Gastrocnemius medialis (tissue), 4 donors: ENCODE data around the gene PRSS33. TPM values are rescaled to one million over a fixed set of nuclear protein-coding genes. Genes with fewer than 3 reads are reported as not detected.

Experiments
- ATAC-seq, 2 donors: fragments of 150-250 bp; one replicate each; pipeline ENCODE4 v1.9.1; 2016
- DNase-seq, 2 donors: peaks; one replicate each; pipeline ENCODE4 v3.0.0-alpha.2; 2019
- H3K27ac ChIP-seq, 4 donors: fragments of 200-600 bp; sonication (generic); 1 replicate in 1 of 4; 2 replicates in 3 of 4; pipeline ENCODE4 v1.5.1; 2016 to 2018; ENCODE audit warnings: mild to moderate bottlenecking in 2 of 4, moderate library complexity in 1 of 4
- H3K27me3 ChIP-seq, 3 donors: fragments of 200-600 bp; sonication (generic) in 2 of 3; 1 replicate in 1 of 3; 2 replicates in 2 of 3; pipeline versions ENCODE4 v1.5.1 to v1.6.0; 2016 to 2019; ENCODE audit warnings: mild to moderate bottlenecking in 1 of 3, moderate library complexity in 1 of 3
- H3K36me3 ChIP-seq, 2 donors: fragments of 200-600 bp; sonication (generic) in 1 of 2; one replicate each; pipeline ENCODE4 v1.5.1; 2017 to 2018
- H3K4me1 ChIP-seq, 2 donors: fragments of 200-600 bp; sonication (generic) in 1 of 2; one replicate each; pipeline ENCODE4 v1.5.1; 2016 to 2017; ENCODE audit warnings: mild to moderate bottlenecking in 2 of 2
- H3K4me3 ChIP-seq, 4 donors: fragments of 200-600 bp; sonication (generic) in 3 of 4; 1 replicate in 1 of 4; 2 replicates in 3 of 4; pipeline ENCODE4 v1.5.1; 2016 to 2019; ENCODE audit warnings: mild to moderate bottlenecking in 2 of 4
- H3K9me3 ChIP-seq, 3 donors: fragments of 200-600 bp; sonication (generic) in 2 of 3; 1 replicate in 1 of 3; 2 replicates in 2 of 3; pipeline ENCODE4 v1.5.1; 2016 to 2019
- POLR2A ChIP-seq, 2 donors: fragments of 450-650 bp; IDR thresholded peaks; one replicate each; pipeline ENCODE4 v1.6.1; 2017; ENCODE audit warnings: antibody characterized with exemption in 2 of 2, mild to moderate bottlenecking in 2 of 2, moderate library complexity in 2 of 2
- in situ Hi-C, 4 donors: fragments of 200-750 bp; cut with MboI; loops; one replicate each; pipeline versions ENCODE4 v1.15.0 to v1.8.0; 2017; ENCODE audit warnings: low sequenced_read_pairs in 4 of 4
- intact Hi-C: fragments of 100-400 bp; cut with DNase I; formaldehyde crosslinking; loops from one replicate; pipeline ENCODE4 v1.15.1; 2023; ENCODE audit warnings: low total_unique reads
- total RNA-seq, 4 donors: library from RNA; depleted of rRNA; stranded (reverse); fragments of >200 nt; gene quantifications; one replicate each; pipeline versions ENCODE4 v1.1.0 to v1.2.3, GENCODE V29; 2016
- TF ChIP-seq, protein P1 (sequence below), 5 experiments: fragments of 450-650 bp in 3 of 5; fragments of 200-600 bp in 2 of 5; sonication (generic) in 2 of 5; IDR thresholded peaks in 4 of 5; conservative IDR thresholded peaks in 1 of 5; 1 replicate in 4 of 5; 2 replicates in 1 of 5; pipeline ENCODE4 v1.5.1; 2016 to 2019; ENCODE audit warnings: antibody characterized with exemption in 5 of 5, mild to moderate bottlenecking in 3 of 5, moderate library complexity in 3 of 5

Gene PRSS33
- total RNA-seq, 4 donors from 2014 or later: not detected

GRCh38 chr16:2819939-2820835 is 32.8 kb upstream of the PRSS33 start:
- intact Hi-C loops (no loop called here), in situ Hi-C loops (no loop called here)
- H3K27me3 ChIP-seq: peaks cover 0 to 7% (median 3%) of the 10 kb centered on the region in 3 donors
- no peaks in the 10 kb centered on the region for H3K4me1 ChIP-seq
- TF ChIP-seq, protein P1, sequence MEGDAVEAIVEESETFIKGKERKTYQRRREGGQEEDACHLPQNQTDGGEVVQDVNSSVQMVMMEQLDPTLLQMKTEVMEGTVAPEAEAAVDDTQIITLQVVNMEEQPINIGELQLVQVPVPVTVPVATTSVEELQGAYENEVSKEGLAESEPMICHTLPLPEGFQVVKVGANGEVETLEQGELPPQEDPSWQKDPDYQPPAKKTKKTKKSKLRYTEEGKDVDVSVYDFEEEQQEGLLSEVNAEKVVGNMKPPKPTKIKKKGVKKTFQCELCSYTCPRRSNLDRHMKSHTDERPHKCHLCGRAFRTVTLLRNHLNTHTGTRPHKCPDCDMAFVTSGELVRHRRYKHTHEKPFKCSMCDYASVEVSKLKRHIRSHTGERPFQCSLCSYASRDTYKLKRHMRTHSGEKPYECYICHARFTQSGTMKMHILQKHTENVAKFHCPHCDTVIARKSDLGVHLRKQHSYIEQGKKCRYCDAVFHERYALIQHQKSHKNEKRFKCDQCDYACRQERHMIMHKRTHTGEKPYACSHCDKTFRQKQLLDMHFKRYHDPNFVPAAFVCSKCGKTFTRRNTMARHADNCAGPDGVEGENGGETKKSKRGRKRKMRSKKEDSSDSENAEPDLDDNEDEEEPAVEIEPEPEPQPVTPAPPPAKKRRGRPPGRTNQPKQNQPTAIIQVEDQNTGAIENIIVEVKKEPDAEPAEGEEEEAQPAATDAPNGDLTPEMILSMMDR (IDR thresholded peaks at IDR 0.05 in 4 of 5, conservative IDR thresholded peaks at IDR 0.05 in 1 of 5): no peak
- H3K9me3 ChIP-seq: no peaks in the 10 kb centered on the region
- no peaks in the 10 kb centered on the region for H3K36me3 ChIP-seq
- no peak for ATAC-seq
- no peak overlapping the region for H3K4me3 ChIP-seq
- H3K27ac ChIP-seq: no peak overlapping the region
- DNase-seq: peak in 1 of 2 donors; percentile 1

DNA sequence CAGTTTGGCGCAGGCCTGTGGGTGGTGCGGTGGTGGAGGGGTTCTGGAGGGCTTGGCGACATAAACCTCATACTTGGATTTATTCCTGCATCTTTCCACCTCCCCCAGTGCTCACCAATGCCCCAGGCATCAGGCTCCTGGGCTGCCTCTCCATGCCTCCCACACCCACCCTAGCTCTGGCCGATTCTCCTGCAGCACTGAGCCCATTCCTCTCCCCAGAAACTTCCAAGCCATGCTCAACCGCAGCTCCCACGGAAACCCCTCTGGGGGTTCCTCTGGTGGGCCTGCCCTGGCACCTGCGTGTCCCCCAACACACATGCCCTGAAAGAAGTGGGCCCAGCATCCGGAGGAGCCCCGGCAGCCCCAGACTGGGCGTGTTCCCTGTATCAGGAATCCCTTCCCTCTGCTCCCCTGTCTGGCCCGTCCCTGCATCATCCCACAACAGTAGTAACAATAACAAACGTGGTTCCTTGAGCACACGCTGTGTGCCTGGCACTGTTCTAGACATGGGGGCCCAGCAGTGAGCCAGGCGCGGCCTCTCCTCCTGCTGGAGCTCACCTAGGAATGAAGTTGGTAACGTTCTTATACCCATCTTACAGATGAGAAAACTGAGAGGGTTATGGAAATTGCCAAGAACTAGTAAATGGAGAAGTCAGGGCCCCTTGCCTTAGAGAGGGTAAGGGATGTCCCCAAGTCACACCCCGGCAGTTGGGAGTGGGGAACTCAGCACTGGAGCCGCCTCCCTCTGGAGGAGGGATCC is 32.0 kb upstream of the PRSS33 start:
- no peak for DNase-seq
- ATAC-seq: no peak
- H3K4me3 ChIP-seq: no peak overlapping the region
- TF ChIP-seq POLR2A (IDR thresholded peaks at IDR 0.05): no peak
- TF ChIP-seq, protein P1 (IDR thresholded peaks at IDR 0.05 in 4 of 5, conservative IDR thresholded peaks at IDR 0.05 in 1 of 5): no peak
- no peaks in the 10 kb centered on the region for H3K4me1 ChIP-seq
- H3K9me3 ChIP-seq: no peaks in the 10 kb centered on the region
- in situ Hi-C loops: no loop called here
- intact Hi-C loops: no loop called here
- H3K27me3 ChIP-seq: peaks cover 0 to 8% (median 3%) of the 10 kb centered on the region in 3 donors
- no peak overlapping the region for H3K27ac ChIP-seq
- H3K36me3 ChIP-seq: no peaks in the 10 kb centered on the region

DNA sequence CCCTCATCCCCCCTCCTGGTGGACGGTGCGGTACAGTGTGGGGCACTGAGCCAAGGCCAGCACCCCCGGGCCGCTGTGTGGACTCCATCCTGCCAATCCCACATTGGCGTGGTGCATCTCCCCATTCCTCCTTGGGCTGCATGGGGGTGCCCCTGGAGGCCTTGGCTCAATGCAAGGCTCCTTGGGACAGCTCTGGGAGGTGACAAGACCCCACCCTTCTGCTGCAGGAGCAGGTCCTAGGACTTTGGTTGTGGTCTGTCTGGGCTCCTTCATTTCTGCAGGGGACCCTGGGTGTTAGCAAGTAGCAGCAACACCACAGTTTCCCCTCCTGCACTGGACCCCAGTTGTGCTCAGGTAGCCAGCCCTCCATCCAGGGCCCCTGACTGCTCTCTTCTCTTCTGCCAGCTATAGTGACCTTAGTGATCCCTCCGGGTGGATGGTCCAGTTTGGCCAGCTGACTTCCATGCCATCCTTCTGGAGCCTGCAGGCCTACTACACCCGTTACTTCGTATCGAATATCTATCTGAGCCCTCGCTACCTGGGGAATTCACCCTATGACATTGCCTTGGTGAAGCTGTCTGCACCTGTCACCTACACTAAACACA is 31.0 kb upstream of the PRSS33 start:
- no peak for DNase-seq
- ATAC-seq: no peak
- H3K36me3 ChIP-seq: no peaks in the 10 kb centered on the region

DNA sequence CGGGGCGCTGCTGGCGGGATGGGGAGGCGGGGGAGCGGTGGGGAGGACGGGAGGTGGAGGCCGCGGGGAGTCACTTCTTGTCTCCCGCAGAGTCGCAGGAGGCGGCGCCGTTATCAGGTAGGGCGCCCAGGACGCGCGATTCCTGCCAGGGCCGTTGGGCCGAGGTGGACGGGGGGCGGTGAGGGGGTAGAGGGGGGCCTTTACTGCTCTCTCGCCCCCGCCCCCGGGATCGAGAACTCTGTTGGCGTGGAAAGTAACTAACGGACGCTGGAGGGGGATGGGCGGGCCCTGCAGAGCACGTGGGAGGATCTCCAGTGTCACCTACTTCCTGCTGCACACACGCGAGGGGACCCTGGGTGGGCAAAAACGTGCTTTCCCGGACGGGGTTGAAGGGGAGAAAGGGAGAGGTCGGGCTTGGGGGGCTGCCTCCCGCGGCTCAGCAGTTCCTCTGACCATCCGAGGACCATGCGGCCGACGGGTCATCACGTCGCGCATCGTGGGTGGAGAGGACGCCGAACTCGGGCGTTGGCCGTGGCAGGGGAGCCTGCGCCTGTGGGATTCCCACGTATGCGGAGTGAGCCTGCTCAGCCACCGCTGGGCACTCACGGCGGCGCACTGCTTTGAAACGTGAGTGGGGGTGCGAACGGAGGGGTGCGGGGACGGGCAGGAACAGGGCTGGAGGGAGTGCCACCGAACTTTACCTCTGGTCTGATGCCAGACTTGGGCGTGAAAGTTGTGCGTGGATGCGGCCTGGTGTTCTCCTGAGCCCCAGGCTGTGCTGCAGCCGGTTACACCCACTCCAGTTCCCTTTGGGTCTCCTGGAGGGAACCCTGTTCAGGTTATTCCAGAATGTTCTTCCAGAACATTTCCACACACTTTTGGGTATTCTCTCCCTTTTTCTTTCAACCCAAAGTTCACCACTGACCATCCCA is 30.2 kb upstream of the PRSS33 start:
- no peak overlapping the region for H3K4me3 ChIP-seq
- H3K4me1 ChIP-seq: no peaks in the 10 kb centered on the region
- intact Hi-C loops: no loop called here
- no peaks in the 10 kb centered on the region for H3K9me3 ChIP-seq
- no peak for ATAC-seq
- no peak for TF ChIP-seq POLR2A (IDR thresholded peaks at IDR 0.05)
- TF ChIP-seq, protein P1 (IDR thresholded peaks at IDR 0.05 in 4 of 5, conservative IDR thresholded peaks at IDR 0.05 in 1 of 5): no peak
- DNase-seq: no peak
- in situ Hi-C loops: no loop called here
- peaks cover 0 to 8% (median 3%) of the 10 kb centered on the region in 3 donors for H3K27me3 ChIP-seq
- H3K36me3 ChIP-seq: no peaks in the 10 kb centered on the region
- H3K27ac ChIP-seq: no peak overlapping the region

More for the DNA sequence above, 31.0 kb upstream of the PRSS33 start:
- Histone ChIP-seq H3K27me3 (peaks cover 0 to 8% (median 3%) of the 10 kb centered on the region in 3 donors), H3K27ac (no peak overlapping the region), H3K4me1 (no peaks in the 10 kb centered on the region), H3K4me3 (no peak overlapping the region), H3K9me3 (no peaks in the 10 kb centered on the region)
- in situ Hi-C loops: no loop called here
- no peak for TF ChIP-seq POLR2A (IDR thresholded peaks at IDR 0.05)
- intact Hi-C loops: no loop called here
